GM12892 (cell line): ENCODE measurements around the gene ICE2.

Experiments
- POLR2A ChIP-seq: IDR thresholded peaks from 2 replicates; pipeline ENCODE4 v1.6.1; 2011; ENCODE audit warnings: low read depth, low read length, control low read depth
- POLR2AphosphoS5 ChIP-seq: IDR thresholded peaks from 2 replicates; pipeline ENCODE4 v1.6.1; 2011; ENCODE audit warnings: low read depth, low read length, control low read depth

- no peak for TF ChIP-seq POLR2A
- TF ChIP-seq POLR2AphosphoS5 = no peak
These were observed 99.2 kb downstream of the ICE2 start for GRCh38 chr15:60379525-60380274.
